CD4-positive, alpha-beta T cell treated with Interleukin-2 at 100 ng/mL for 4 hours (primary cell): Measurements from ENCODE around the gene DSE.
A peak's percentile ranks its signal among the peaks of the same experiment; 100 is the strongest.

ENCODE experiments used
- DNase-seq: peaks from one replicate; pipeline ENCODE4 v3.0.0-alpha.2; 2020; ENCODE audit warnings: low spot score

Gene DSE

GRCh38 chr6:116417661-116418060, 46.9 kb downstream of the DSE start:
- DNase-seq: no peak

GRCh38 chr6:116419069-116419786, 48.5 kb downstream of the DSE start:
- DNase-seq: no peak

GRCh38 chr6:116420341-116420740, 49.6 kb downstream of the DSE start:
- DNase-seq: no peak

- no peak for DNase-seq
Measured at GRCh38 chr6:116422238-116422637, 51.5 kb downstream of the DSE start.

GRCh38 chr6:116424001-116424400, 53.3 kb downstream of the DSE start:
- DNase-seq: no peak

GRCh38 chr6:116426551-116426950, 55.8 kb downstream of the DSE start:
- no peak for DNase-seq

GRCh38 chr6:116429111-116429510, 58.4 kb downstream of the DSE start:
- DNase-seq: no peak

GRCh38 chr6:116430860-116431259, 60.1 kb downstream of the DSE start:
- DNase-seq: no peak

GRCh38 chr6:116431964-116432595, 61.3 kb downstream of the DSE start:
- DNase-seq: no peak

GRCh38 chr6:116433206-116433712, 62.5 kb downstream of the DSE start:
- DNase-seq: no peak

GRCh38 chr6:116434056-116434725, 63.4 kb downstream of the DSE start:
- DNase-seq: no peak

- no peak for DNase-seq
Measured at GRCh38 chr6:116436586-116436985, 65.8 kb downstream of the DSE start.

- DNase-seq: no peak
Measured at GRCh38 chr6:116437656-116438055, 66.9 kb downstream of the DSE start.

GRCh38 chr6:116438590-116439448, 68.1 kb downstream of the DSE start:
- no peak for DNase-seq

- no peak for DNase-seq
Measured at GRCh38 chr6:116439522-116440051, 68.8 kb downstream of the DSE start.

- no peak for DNase-seq
Measured at GRCh38 chr6:116443105-116443504, 72.4 kb downstream of the DSE start.

- peak; percentile 14 for DNase-seq
Measured at GRCh38 chr6:116444092-116444491, 73.3 kb downstream of the DSE start.

- DNase-seq: no peak
Measured at GRCh38 chr6:116444575-116444974, 73.8 kb downstream of the DSE start.

GRCh38 chr6:116445102-116445501, 74.4 kb downstream of the DSE start:
- DNase-seq: no peak

- DNase-seq: peak; percentile 6
Measured at GRCh38 chr6:116446399-116446798, 75.7 kb downstream of the DSE start.

GRCh38 chr6:116447052-116447451, 76.3 kb downstream of the DSE start:
- DNase-seq: no peak

GRCh38 chr6:116447496-116448011, 76.8 kb downstream of the DSE start:
- DNase-seq: no peak
